GM21528 (cell line): ENCODE results near the gene RBM28.

ENCODE experiments used
- ATAC-seq: cut with Tn5 transposase; IDR thresholded peaks from one replicate; pipeline ENCODE4 v1.9.1; 2021; ENCODE audit warnings: mild to moderate bottlenecking, moderate library complexity; ENCODE audit not compliant: unreplicated experiment, low FRiP score

Gene RBM28

GRCh38 chr7:128265156-128265905 is 78.4 kb downstream of the RBM28 start:
- no peak for ATAC-seq

- ATAC-seq, result no peak
Measured at GRCh38 chr7:128264477-128264876, 79.2 kb downstream of the RBM28 start.

- ATAC-seq, result no peak
Measured at GRCh38 chr7:128263420-128263819, 80.3 kb downstream of the RBM28 start.

- ATAC-seq, result no peak
Measured at GRCh38 chr7:128262273-128263028, 81.3 kb downstream of the RBM28 start.

- ATAC-seq, result no peak
Measured at GRCh38 chr7:128260069-128260795, 83.5 kb downstream of the RBM28 start.

- ATAC-seq, result no peak
Measured at GRCh38 chr7:128259131-128260061, 84.3 kb downstream of the RBM28 start.

- no peak for ATAC-seq
Measured at GRCh38 chr7:128257458-128257857, 86.2 kb downstream of the RBM28 start.

GRCh38 chr7:128255271-128255670 is 88.4 kb downstream of the RBM28 start:
- ATAC-seq, result no peak

- ATAC-seq, result no peak
Measured at GRCh38 chr7:128254470-128254869, 89.2 kb downstream of the RBM28 start.

GRCh38 chr7:128253701-128254100 is 90.0 kb downstream of the RBM28 start:
- ATAC-seq, result no peak

GRCh38 chr7:128251337-128251736 is 92.4 kb downstream of the RBM28 start:
- ATAC-seq, result no peak
